WTC11 (cell line): Measurements from ENCODE around the gene GCK.
"Not testable (repeated sequence)": the region's sequence is repeated elsewhere in the genome, so short reads cannot be mapped to it uniquely, and the experiment has no call there.

Experiments
- ATF1 ChIP-seq: sonication (generic); formaldehyde crosslinking; IDR thresholded peaks from 2 replicates; pipeline ENCODE4 v1.8.1; 2023; ENCODE audit warnings: mild to moderate bottlenecking, moderate library complexity, missing genetic modification reagents
- CBFB ChIP-seq: sonication (generic); formaldehyde crosslinking; IDR thresholded peaks from 2 replicates; pipeline ENCODE4 v1.8.1; 2022; ENCODE audit warnings: mild to moderate bottlenecking, low read depth, missing genetic modification reagents
- FOXJ3 ChIP-seq: sonication (generic); formaldehyde crosslinking; IDR thresholded peaks from 2 replicates; pipeline ENCODE4 v1.9.0; 2021; ENCODE audit warnings: missing genetic modification reagents, mild to moderate bottlenecking, borderline replicate concordance
- NFE2L1 ChIP-seq: sonication (generic); formaldehyde crosslinking; IDR thresholded peaks from 2 replicates; pipeline ENCODE4 v1.8.1; 2023; ENCODE audit warnings: missing genetic modification reagents
- NR1H2 ChIP-seq: sonication (generic); formaldehyde crosslinking; IDR thresholded peaks from 2 replicates; pipeline ENCODE4 v1.9.0; 2021; ENCODE audit warnings: mild to moderate bottlenecking, moderate library complexity, missing genetic modification reagents
- ZNF263 ChIP-seq: sonication (generic); formaldehyde crosslinking; IDR thresholded peaks from 2 replicates; pipeline ENCODE4 v1.8.1; 2022; ENCODE audit warnings: low read depth, mild to moderate bottlenecking, moderate library complexity, missing genetic modification reagents
- TF ChIP-seq, protein P1 (sequence below): fragments of 200-600 bp; IDR thresholded peaks from 2 replicates; pipeline ENCODE4 v1.8.0; 2022; ENCODE audit warnings: antibody characterized with exemption
- TF ChIP-seq, protein P2 (sequence below): sonication (generic); formaldehyde crosslinking; IDR thresholded peaks from 2 replicates; pipeline ENCODE4 v1.8.1; 2022; ENCODE audit warnings: missing genetic modification reagents, borderline replicate concordance
- TF ChIP-seq, protein P3 (sequence below): sonication (generic); formaldehyde crosslinking; IDR thresholded peaks from 2 replicates; pipeline ENCODE4 v1.8.1; 2023; ENCODE audit warnings: mild to moderate bottlenecking, missing genetic modification reagents, moderate library complexity
- TF ChIP-seq, protein P4 (sequence below): sonication (generic); formaldehyde crosslinking; IDR thresholded peaks from 2 replicates; pipeline ENCODE4 v1.8.0; 2023; ENCODE audit warnings: mild to moderate bottlenecking, missing genetic modification reagents

DNA sequence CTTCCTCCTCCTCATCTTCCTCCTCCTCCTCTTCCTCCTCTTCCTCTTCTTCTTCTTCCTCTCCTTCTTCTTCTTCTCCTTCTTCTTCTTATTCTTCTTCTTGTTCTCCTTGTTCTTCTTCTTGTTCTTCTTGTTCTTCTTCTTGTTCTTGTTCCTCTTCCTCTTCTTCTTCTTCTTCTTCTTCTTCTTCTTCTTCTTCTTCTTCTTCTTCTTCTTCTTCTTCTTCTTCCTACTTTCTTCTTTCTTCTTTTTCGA, 14.6 kb downstream of the GCK start:
- TF ChIP-seq CBFB (CRISPR knock-in tag); ATF1 (CRISPR knock-in tag); NR1H2 (CRISPR knock-in tag); NFE2L1; FOXJ3 (CRISPR knock-in tag); ZNF263: not testable (repeated sequence)
- TF ChIP-seq, protein P1, sequence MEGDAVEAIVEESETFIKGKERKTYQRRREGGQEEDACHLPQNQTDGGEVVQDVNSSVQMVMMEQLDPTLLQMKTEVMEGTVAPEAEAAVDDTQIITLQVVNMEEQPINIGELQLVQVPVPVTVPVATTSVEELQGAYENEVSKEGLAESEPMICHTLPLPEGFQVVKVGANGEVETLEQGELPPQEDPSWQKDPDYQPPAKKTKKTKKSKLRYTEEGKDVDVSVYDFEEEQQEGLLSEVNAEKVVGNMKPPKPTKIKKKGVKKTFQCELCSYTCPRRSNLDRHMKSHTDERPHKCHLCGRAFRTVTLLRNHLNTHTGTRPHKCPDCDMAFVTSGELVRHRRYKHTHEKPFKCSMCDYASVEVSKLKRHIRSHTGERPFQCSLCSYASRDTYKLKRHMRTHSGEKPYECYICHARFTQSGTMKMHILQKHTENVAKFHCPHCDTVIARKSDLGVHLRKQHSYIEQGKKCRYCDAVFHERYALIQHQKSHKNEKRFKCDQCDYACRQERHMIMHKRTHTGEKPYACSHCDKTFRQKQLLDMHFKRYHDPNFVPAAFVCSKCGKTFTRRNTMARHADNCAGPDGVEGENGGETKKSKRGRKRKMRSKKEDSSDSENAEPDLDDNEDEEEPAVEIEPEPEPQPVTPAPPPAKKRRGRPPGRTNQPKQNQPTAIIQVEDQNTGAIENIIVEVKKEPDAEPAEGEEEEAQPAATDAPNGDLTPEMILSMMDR = not testable (repeated sequence)
- TF ChIP-seq, protein P2, sequence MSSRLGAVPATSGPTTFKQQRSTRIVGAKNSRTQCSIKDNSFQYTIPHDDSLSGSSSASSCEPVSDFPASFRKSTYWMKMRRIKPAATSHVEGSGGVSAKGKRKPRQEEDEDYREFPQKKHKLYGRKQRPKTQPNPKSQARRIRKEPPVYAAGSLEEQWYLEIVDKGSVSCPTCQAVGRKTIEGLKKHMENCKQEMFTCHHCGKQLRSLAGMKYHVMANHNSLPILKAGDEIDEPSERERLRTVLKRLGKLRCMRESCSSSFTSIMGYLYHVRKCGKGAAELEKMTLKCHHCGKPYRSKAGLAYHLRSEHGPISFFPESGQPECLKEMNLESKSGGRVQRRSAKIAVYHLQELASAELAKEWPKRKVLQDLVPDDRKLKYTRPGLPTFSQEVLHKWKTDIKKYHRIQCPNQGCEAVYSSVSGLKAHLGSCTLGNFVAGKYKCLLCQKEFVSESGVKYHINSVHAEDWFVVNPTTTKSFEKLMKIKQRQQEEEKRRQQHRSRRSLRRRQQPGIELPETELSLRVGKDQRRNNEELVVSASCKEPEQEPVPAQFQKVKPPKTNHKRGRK (CRISPR knock-in tag) = not testable (repeated sequence)
- TF ChIP-seq, protein P3, sequence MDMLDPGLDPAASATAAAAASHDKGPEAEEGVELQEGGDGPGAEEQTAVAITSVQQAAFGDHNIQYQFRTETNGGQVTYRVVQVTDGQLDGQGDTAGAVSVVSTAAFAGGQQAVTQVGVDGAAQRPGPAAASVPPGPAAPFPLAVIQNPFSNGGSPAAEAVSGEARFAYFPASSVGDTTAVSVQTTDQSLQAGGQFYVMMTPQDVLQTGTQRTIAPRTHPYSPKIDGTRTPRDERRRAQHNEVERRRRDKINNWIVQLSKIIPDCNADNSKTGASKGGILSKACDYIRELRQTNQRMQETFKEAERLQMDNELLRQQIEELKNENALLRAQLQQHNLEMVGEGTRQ (CRISPR knock-in tag) = not testable (repeated sequence)
- TF ChIP-seq, protein P4, sequence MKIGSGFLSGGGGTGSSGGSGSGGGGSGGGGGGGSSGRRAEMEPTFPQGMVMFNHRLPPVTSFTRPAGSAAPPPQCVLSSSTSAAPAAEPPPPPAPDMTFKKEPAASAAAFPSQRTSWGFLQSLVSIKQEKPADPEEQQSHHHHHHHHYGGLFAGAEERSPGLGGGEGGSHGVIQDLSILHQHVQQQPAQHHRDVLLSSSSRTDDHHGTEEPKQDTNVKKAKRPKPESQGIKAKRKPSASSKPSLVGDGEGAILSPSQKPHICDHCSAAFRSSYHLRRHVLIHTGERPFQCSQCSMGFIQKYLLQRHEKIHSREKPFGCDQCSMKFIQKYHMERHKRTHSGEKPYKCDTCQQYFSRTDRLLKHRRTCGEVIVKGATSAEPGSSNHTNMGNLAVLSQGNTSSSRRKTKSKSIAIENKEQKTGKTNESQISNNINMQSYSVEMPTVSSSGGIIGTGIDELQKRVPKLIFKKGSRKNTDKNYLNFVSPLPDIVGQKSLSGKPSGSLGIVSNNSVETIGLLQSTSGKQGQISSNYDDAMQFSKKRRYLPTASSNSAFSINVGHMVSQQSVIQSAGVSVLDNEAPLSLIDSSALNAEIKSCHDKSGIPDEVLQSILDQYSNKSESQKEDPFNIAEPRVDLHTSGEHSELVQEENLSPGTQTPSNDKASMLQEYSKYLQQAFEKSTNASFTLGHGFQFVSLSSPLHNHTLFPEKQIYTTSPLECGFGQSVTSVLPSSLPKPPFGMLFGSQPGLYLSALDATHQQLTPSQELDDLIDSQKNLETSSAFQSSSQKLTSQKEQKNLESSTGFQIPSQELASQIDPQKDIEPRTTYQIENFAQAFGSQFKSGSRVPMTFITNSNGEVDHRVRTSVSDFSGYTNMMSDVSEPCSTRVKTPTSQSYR (CRISPR knock-in tag) = not testable (repeated sequence)
